Heart right ventricle (tissue), 16 donors: ENCODE data around the gene PSORS1C1. TPM values are rescaled to one million over a fixed set of nuclear protein-coding genes. Genes with fewer than 3 reads are reported as not detected.
A peak's percentile ranks its signal among the peaks of the same experiment; 100 is the strongest.

ENCODE experiments used
- ATAC-seq, 8 donors: fragments of 200-7000 bp; cut with Tn5 transposase; one replicate each; pipeline ENCODE4 v1.9.1; 2020; ENCODE audit warnings: mild to moderate bottlenecking in 8 of 8, moderate library complexity in 8 of 8, moderate number of reproducible peaks in 1 of 8
- DNase-seq, 2 donors: peaks; one replicate each; pipeline ENCODE4 v3.0.0-alpha.2; 2020
- H3K27ac ChIP-seq, 10 donors: fragments of 200-600 bp; sonication (generic) in 2 of 10; one replicate each; pipeline versions ENCODE4 v1.5.0 to v1.8.0; 2020 to 2022; ENCODE audit warnings: mild to moderate bottlenecking in 3 of 10
- H3K27me3 ChIP-seq, 7 donors: fragments of 200-600 bp; one replicate each; pipeline ENCODE4 v1.8.0; 2021 to 2022; ENCODE audit warnings: mild to moderate bottlenecking in 2 of 7
- H3K36me3 ChIP-seq, 9 donors: fragments of 200-600 bp; sonication (generic) in 1 of 9; one replicate each; pipeline versions ENCODE4 v1.5.0 to v1.8.0; 2020 to 2022; ENCODE audit warnings: mild to moderate bottlenecking in 2 of 9
- H3K4me1 ChIP-seq, 9 donors: fragments of 200-600 bp; sonication (generic) in 1 of 9; one replicate each; pipeline versions ENCODE4 v1.5.0 to v1.8.0; 2020 to 2022; ENCODE audit warnings: mild to moderate bottlenecking in 4 of 9
- H3K4me3 ChIP-seq, 10 donors: fragments of 200-600 bp; sonication (generic) in 2 of 10; one replicate each; pipeline versions ENCODE4 v1.5.0 to v1.8.0; 2020 to 2022; ENCODE audit warnings: mild to moderate bottlenecking in 7 of 10, moderate library complexity in 2 of 10
- H3K9me3 ChIP-seq, 11 donors: fragments of 200-600 bp in 10 of 11; sonication (generic) in 2 of 11; one replicate each; pipeline versions ENCODE4 v1.5.0 to v1.8.0; 2013 to 2022; ENCODE audit warnings: mild to moderate bottlenecking in 2 of 11, control low read depth in 1 of 11, moderate library complexity in 1 of 11
- CTCF ChIP-seq, 9 donors: fragments of 200-600 bp; sonication (generic) in 2 of 9; IDR thresholded peaks; one replicate each; pipeline versions ENCODE4 v1.5.0 to v1.8.0; 2021 to 2022; ENCODE audit warnings: antibody characterized with exemption in 9 of 9, mild to moderate bottlenecking in 5 of 9, moderate library complexity in 1 of 9
- WGBS, 2 donors: extraction: QIAGEN DNeasy Blood & Tissue Kit; methylation state at CpG; one replicate each; pipeline ENCODE4 v1.1.7; 2013; ENCODE audit warnings: inconsistent platforms in 1 of 2; 5-methylcytosine and 5-hydroxymethylcytosine counted together
- intact Hi-C, 10 donors: fragments of 100-400 bp; cut with DNase I; formaldehyde crosslinking; loops; one replicate each; pipeline versions ENCODE4 v1.11.1 to v1.14.2; 2022
- polyA plus RNA-seq, 2 donors: library from polyadenylated mRNA; stranded (reverse); fragments of 200-250 nt; gene quantifications; one replicate each; pipeline ENCODE4 v1.2.3, GENCODE V29; 2013
- total RNA-seq, 10 donors: library from RNA; stranded (reverse); fragmentation: NEBNext Ultra II Directional in 3 of 10; extraction: Animal tissue kit (Norgen Biotek cat#: 25700) in 3 of 10; gene quantifications; one replicate each; pipeline versions ENCODE4 v1.2.1 to v1.2.4, GENCODE V29; 2021 to 2023
- donor health status: Arrhythmogenic right ventricular cardiomyopathy.
- donor health status: ischemic (EF 13 %, LVEDD 7.1; RV severe dilation, severe dysfunction).
- donor health status: healthy with polysubstance abuse.
- donor health status: DM: no; HTN: yes; CAD: no.
- donor health status: DM: no; HTN: no; CAD: no.
- donor health status: ischemic (EF 25% LVEDD 6.9; RV normal size, moderate dysfunction).
- donor health status: ischemic (EF 25% LVEDD 5.7; RV mildly dilated, moderate dysfunction).
- donor health status: healthy.
- donor health status: DM: yes; HTN: yes; CAD: no.
- donor health status: Ischemic cardiomyopathy.
- donor health status: ischemic (EF 35%, LVEDD 5.7; RV mildly dilated, moderate dysfunction).
- donor health status: nonischemic (EF 11% LVEDD 7.7; RV severe dilation, severe dysfunction).
- donor health status: DM: yes; HTN: yes; CAD: no.
- donor health status: PGD.
- donor health status: ischemic (EF 29% LVEDD 5.4; RV normal size, mild dysfunction).
- donor health status: nonischemic (EF 23%, LVEDD 6.1; RV moderate dilation, normal function).

PSORS1C1 gene
- total and polyA plus RNA-seq, 12 donors = 0.13 to 6.2 (median 3.0) TPM

- Histone ChIP-seq H3K9me3 (no peaks in the 10 kb centered on the region), H3K36me3 (peaks cover 0 to 48% (median 0%) of the 10 kb centered on the region in 9 donors), H3K27ac (peak within 1 kb of the TSS in 9 of 10 donors; percentile 27 to 86 (median 74)), H3K27me3 (no peaks in the 10 kb centered on the region), H3K4me3 (peak within 1 kb of the TSS; percentile 32 to 99 (median 68)), H3K4me1 (peaks cover 3 to 32% (median 21%) of the 10 kb centered on the region in 9 donors)
- WGBS, 2 donors = 0 to 1% methylated on average over 65 of the region's 65 CpGs
- intact Hi-C loops = loop anchor here in 1 of 10 donors (5.0 kb wide), 1 partner anchor 34 kb away; no protein-coding TSS in a partner anchor
- ATAC-seq = peak; percentile 96 to 98 (median 97)
- peak; percentile 99 for DNase-seq
- no peak for TF ChIP-seq CTCF (IDR thresholded peaks at IDR 0.05)
Measured at GRCh38 chr6:31158140-31158862, 43.7 kb downstream of the PSORS1C1 start, which contains the start of gene TCF19. TSS of gene TCF19 (plus strand) at chr6:31158589. CDS start at chr6:31159470, 881 bp downstream.

- TF ChIP-seq CTCF (IDR thresholded peaks at IDR 0.05) = no peak
- no peaks in the 10 kb centered on the region for H3K9me3 ChIP-seq
- ATAC-seq (no peak), DNase-seq (no peak)
- intact Hi-C loops = loop anchor here in 1 of 10 donors (5.0 kb wide), 1 partner anchor 33 kb away; no protein-coding TSS in a partner anchor
- WGBS, 2 donors = 12 to 21% methylated on average over 35 of the region's 35 CpGs
- H3K36me3 ChIP-seq = peaks cover 0 to 39% (median 0%) of the 10 kb centered on the region in 9 donors
- peaks cover 3 to 36% (median 21%) of the 10 kb centered on the region in 9 donors for H3K4me1 ChIP-seq
- peak overlapping the region in 6 of 10 donors; percentile 20 to 86 (median 54) for H3K27ac ChIP-seq
- peak overlapping the region; percentile 12 to 99 (median 68) for H3K4me3 ChIP-seq
- H3K27me3 ChIP-seq = no peaks in the 10 kb centered on the region
Measured at GRCh38 chr6:31158863-31159855, 44.6 kb downstream of the PSORS1C1 start.

GRCh38 chr6:31161216-31162126, 46.9 kb downstream of the PSORS1C1 start:
- no peak overlapping the region for H3K4me3 ChIP-seq
- H3K4me1 ChIP-seq = peaks cover 3 to 36% (median 21%) of the 10 kb centered on the region in 9 donors
- no peaks in the 10 kb centered on the region for H3K9me3 ChIP-seq
- H3K36me3 ChIP-seq = peaks cover 0 to 20% (median 0%) of the 10 kb centered on the region in 9 donors
- TF ChIP-seq CTCF (IDR thresholded peaks at IDR 0.05) = no peak
- no peak overlapping the region for H3K27ac ChIP-seq
- intact Hi-C loops = no loop called here
- DNase-seq (no peak), ATAC-seq (no peak)
- 91% methylated on average over 19 of the region's 19 CpGs for WGBS, 2 donors
- H3K27me3 ChIP-seq = no peaks in the 10 kb centered on the region
